Stimulated activated memory B cell treated with anti-CD40 and anti-IgM and Interleukin-4, amounts not matched to agents 10 μg/mL and 1 μg/mL and 100 μg/mL, for 72 hours (primary cell): ENCODE results near the gene ANLN.

Source experiments
- ATAC-seq: fragments of 150-1000 bp; cut with Tn5 transposase; 2 replicates; pipeline ENCODE4 v1.10.0; 2021
- H3K27ac Mint-ChIP-seq: one replicate; pipeline ENCODE4 v1.8.0; 2022; ENCODE audit warnings: mild to moderate bottlenecking, mixed read lengths
- H3K27me3 Mint-ChIP-seq: one replicate; pipeline ENCODE4 v1.8.0; 2022; ENCODE audit warnings: mixed read lengths
- H3K36me3 Mint-ChIP-seq: one replicate; pipeline ENCODE4 v1.8.0; 2022; ENCODE audit warnings: mixed read lengths
- H3K4me1 Mint-ChIP-seq: one replicate; pipeline ENCODE4 v1.8.0; 2022; ENCODE audit warnings: mixed read lengths
- H3K4me3 Mint-ChIP-seq: one replicate; pipeline ENCODE4 v1.8.0; 2022; ENCODE audit warnings: mild to moderate bottlenecking, moderate library complexity, mixed read lengths
- H3K9me3 Mint-ChIP-seq: one replicate; pipeline ENCODE4 v1.8.0; 2022; ENCODE audit warnings: mixed read lengths

Gene ANLN, protein sequence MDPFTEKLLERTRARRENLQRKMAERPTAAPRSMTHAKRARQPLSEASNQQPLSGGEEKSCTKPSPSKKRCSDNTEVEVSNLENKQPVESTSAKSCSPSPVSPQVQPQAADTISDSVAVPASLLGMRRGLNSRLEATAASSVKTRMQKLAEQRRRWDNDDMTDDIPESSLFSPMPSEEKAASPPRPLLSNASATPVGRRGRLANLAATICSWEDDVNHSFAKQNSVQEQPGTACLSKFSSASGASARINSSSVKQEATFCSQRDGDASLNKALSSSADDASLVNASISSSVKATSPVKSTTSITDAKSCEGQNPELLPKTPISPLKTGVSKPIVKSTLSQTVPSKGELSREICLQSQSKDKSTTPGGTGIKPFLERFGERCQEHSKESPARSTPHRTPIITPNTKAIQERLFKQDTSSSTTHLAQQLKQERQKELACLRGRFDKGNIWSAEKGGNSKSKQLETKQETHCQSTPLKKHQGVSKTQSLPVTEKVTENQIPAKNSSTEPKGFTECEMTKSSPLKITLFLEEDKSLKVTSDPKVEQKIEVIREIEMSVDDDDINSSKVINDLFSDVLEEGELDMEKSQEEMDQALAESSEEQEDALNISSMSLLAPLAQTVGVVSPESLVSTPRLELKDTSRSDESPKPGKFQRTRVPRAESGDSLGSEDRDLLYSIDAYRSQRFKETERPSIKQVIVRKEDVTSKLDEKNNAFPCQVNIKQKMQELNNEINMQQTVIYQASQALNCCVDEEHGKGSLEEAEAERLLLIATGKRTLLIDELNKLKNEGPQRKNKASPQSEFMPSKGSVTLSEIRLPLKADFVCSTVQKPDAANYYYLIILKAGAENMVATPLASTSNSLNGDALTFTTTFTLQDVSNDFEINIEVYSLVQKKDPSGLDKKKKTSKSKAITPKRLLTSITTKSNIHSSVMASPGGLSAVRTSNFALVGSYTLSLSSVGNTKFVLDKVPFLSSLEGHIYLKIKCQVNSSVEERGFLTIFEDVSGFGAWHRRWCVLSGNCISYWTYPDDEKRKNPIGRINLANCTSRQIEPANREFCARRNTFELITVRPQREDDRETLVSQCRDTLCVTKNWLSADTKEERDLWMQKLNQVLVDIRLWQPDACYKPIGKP

DNA sequence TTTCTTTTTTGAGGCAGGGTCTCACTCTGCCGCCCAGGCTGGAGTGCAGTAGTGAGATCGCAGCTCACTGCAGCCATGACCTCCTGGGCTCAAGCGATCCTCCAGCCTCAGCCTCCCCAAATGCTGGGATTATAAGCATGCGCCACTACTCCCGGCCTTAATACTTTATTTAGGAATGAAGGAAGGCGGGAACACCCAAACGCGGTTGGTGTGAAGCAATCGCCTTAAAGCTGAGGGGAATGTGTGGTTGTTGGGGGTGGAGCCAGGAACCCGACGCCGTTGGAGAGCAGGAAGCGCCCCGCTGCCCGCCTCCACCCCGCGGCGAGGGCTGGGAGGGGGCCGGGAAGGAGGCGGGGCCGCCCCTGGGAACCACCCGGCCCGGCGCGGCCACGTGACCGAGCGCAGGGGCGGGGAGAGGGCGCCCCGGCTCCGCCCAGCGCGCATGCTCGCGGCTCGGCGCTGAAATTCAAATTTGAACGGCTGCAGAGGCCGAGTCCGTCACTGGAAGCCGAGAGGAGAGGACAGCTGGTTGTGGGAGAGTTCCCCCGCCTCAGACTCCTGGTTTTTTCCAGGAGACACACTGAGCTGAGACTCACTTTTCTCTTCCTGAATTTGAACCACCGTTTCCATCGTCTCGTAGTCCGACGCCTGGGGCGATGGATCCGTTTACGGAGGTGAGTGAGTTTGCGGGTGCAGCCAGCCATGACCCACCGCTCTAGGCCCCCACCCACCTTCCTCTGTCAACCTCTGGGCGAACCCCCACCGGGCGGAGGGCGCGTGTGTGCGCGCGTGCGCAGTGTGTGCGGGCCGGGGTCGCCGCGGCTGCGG is at the start of gene ANLN:
ANLN (plus strand) TSS at position 492 of the 828 bp plus-strand sequence; CDS start at position 657, 165 bp downstream.
- no peaks in the 10 kb centered on the region for H3K9me3 Mint-ChIP-seq

DNA sequence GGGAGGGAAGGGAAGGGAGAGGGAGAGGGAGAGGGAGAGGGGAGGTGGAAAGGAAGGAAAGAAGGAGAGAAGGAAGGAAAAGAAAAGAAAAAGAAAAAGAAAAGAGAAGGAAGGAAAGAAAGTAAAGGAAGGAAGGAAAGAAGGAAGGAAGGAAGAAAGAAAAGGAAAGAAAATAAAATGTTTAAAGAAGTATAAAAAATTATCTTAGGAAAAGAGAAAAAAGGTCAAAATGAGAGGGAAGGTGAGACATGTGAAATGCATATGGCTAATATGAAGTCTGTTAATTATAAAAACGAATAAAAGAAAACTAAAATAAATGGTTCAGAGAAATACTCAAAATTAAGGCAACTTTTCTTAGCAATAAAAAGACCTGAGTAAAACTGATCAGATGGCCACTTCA is 46.1 kb upstream of the ANLN start:
- ATAC-seq: no peak
- Mint-ChIP-seq H3K27me3 (peaks cover 13% of the 10 kb centered on the region), H3K4me1 (no peaks in the 10 kb centered on the region), H3K27ac (no peak overlapping the region), H3K4me3 (no peak overlapping the region), H3K9me3 (no peaks in the 10 kb centered on the region), H3K36me3 (no peaks in the 10 kb centered on the region)

More for the DNA sequence above, at the start of gene ANLN:
- Mint-ChIP-seq H3K27me3 (peaks cover 8% of the 10 kb centered on the region), H3K4me3 (peak within 1 kb of the TSS; percentile 79), H3K36me3 (no peaks in the 10 kb centered on the region), H3K27ac (peak within 1 kb of the TSS; percentile 53), H3K4me1 (peaks cover 13% of the 10 kb centered on the region)
- peak; percentile 97 for ATAC-seq

DNA sequence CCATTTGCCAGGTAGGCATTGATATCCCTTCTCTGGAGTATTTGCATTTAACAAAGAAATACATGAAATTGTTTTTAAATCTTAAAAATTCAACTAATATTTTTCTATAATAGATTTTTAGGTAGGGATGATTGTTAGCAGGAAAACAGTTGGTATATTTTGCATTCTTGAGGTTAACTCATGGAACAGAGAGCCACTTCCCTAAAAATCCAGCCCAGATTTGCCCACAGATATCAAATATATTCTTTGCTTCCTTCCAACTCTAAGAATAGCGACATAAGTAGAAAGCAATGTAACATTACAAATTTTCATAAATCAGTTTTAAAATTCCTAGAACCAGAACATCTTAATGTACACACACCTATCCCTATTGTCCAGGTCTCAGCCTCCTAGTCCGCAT is 45.0 kb upstream of the ANLN start:
- H3K36me3 Mint-ChIP-seq: no peaks in the 10 kb centered on the region
- no peak overlapping the region for H3K27ac Mint-ChIP-seq
- no peaks in the 10 kb centered on the region for H3K9me3 Mint-ChIP-seq
- H3K4me3 Mint-ChIP-seq: no peak overlapping the region
- peaks cover 13% of the 10 kb centered on the region for H3K27me3 Mint-ChIP-seq
- H3K4me1 Mint-ChIP-seq: no peaks in the 10 kb centered on the region
- ATAC-seq: no peak

DNA sequence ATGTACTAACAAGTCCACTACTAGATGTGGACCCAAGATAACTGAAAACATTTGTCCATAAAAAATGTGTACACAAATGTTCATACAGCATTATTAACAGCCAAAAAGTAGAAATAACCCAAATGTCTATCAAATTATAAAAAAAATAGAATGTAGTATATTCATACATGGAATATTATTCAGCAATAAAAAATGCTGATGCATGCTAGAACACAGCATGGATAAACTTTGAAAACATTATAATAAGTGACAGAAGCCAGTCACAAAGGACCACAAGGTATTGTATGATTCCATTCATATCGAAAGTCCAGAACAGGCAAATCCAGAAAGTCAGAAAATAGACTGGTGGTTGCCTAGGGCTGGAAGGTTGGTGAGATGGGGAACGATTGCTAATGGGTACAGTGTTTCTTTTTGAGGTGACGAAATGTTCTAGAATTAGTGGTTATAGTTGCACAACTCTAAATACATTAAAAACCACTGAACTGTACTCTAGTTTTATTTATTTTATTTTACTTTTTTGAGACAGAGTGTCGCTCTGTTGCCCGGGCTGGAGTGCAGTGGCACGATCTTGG is 43.3 kb upstream of the ANLN start:
- Mint-ChIP-seq H3K4me3 (no peak overlapping the region), H3K36me3 (no peaks in the 10 kb centered on the region), H3K9me3 (no peaks in the 10 kb centered on the region), H3K4me1 (no peaks in the 10 kb centered on the region), H3K27ac (no peak overlapping the region), H3K27me3 (peaks cover 13% of the 10 kb centered on the region)
- ATAC-seq: no peak

DNA sequence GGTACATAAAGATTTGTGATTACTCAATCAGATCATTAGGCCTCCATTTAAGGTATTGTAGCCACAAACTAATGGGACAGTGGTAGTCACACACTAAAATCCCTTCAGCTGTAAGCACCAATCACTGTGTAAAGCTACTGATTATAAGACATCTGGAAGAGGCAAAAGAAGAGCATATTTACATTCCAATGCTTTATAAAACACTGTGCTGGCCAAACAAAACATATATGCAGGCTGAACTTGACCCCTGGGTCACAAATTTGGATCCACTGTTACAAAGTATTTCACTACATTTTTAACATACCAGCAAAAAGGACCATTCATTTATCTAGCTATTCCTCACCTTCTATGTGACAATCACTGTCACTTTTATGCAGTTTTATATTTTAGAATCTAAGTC is 41.4 kb upstream of the ANLN start:
- ATAC-seq: no peak
- Mint-ChIP-seq H3K4me3 (no peak overlapping the region), H3K27me3 (peaks cover 3% of the 10 kb centered on the region), H3K36me3 (no peaks in the 10 kb centered on the region), H3K27ac (no peak overlapping the region), H3K4me1 (no peaks in the 10 kb centered on the region), H3K9me3 (no peaks in the 10 kb centered on the region)

GRCh38 chr7:36348771-36349170 is 40.9 kb upstream of the ANLN start:
- Mint-ChIP-seq H3K4me1 (no peaks in the 10 kb centered on the region), H3K27ac (no peak overlapping the region), H3K27me3 (no peaks in the 10 kb centered on the region), H3K4me3 (no peak overlapping the region), H3K36me3 (no peaks in the 10 kb centered on the region), H3K9me3 (no peaks in the 10 kb centered on the region)
- no peak for ATAC-seq

GRCh38 chr7:36349626-36350025 is 40.0 kb upstream of the ANLN start:
- Mint-ChIP-seq H3K4me1 (no peaks in the 10 kb centered on the region), H3K4me3 (no peak overlapping the region), H3K36me3 (no peaks in the 10 kb centered on the region), H3K27ac (no peak overlapping the region), H3K27me3 (no peaks in the 10 kb centered on the region), H3K9me3 (no peaks in the 10 kb centered on the region)
- no peak for ATAC-seq

DNA sequence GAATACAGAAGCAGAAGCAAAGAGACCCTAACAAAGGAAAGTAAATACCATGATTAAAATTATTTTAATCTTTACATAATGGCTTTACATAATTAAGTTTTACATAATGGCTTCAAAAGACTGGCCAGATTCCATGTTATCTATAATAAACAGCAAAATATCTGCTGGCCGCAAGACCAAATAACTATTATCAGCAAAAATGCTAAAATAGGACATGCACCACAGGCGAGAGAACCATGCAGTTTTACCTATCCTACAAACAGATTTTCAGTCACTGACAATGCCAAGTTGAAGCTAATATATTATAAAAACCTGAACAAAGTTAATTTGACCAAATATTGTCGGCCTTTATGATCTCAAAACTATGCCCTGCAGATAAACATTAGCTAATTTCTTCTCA is 34.2 kb upstream of the ANLN start:
- no peak overlapping the region for H3K27ac Mint-ChIP-seq
- no peak overlapping the region for H3K4me3 Mint-ChIP-seq
- ATAC-seq: no peak
- no peaks in the 10 kb centered on the region for H3K9me3 Mint-ChIP-seq
- H3K36me3 Mint-ChIP-seq: no peaks in the 10 kb centered on the region
- H3K27me3 Mint-ChIP-seq: no peaks in the 10 kb centered on the region
- no peaks in the 10 kb centered on the region for H3K4me1 Mint-ChIP-seq

DNA sequence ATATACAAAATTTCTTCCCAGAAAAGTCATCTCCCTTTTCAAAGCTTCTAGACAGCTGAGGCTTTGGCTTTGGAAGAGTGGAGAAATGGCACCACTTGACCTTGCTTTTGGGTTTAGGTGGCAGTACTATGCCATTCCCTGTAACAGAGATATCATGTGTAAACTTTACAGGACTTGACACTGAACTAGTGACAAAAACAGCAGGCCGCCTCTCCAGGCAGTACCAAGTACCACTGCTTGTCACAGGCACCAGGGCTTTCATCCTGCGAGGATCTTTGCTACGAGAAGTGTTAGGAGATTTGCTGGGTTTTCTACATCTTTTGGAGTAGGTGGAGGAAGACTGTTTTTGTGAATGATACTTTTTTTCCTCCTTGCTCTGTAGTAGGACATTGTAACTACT is 32.6 kb upstream of the ANLN start:
- Mint-ChIP-seq H3K4me1 (no peaks in the 10 kb centered on the region), H3K27me3 (no peaks in the 10 kb centered on the region), H3K27ac (no peak overlapping the region), H3K36me3 (no peaks in the 10 kb centered on the region), H3K4me3 (no peak overlapping the region), H3K9me3 (no peaks in the 10 kb centered on the region)
- ATAC-seq: no peak

DNA sequence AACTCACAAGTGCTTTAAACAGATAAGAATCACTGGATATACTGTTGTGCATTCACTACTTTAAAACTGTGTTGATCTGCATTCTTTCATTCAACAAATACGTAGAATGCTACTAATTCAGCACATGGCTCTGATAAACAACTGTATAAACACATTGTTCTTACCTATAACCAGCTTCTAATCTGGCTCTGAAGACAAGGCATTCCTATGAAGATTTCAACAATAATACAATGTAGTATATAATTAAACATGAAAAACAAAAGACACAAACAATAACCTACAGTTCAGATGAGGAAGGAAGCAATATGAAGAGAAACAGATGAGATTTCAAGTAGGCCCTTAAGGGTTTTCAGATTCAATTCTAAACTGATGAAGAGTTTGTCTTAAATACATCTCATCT is 31.1 kb upstream of the ANLN start:
- H3K4me3 Mint-ChIP-seq: no peak overlapping the region
- no peaks in the 10 kb centered on the region for H3K27me3 Mint-ChIP-seq
- no peak overlapping the region for H3K27ac Mint-ChIP-seq
- no peaks in the 10 kb centered on the region for H3K9me3 Mint-ChIP-seq
- ATAC-seq: no peak
- no peaks in the 10 kb centered on the region for H3K36me3 Mint-ChIP-seq
- no peaks in the 10 kb centered on the region for H3K4me1 Mint-ChIP-seq

DNA sequence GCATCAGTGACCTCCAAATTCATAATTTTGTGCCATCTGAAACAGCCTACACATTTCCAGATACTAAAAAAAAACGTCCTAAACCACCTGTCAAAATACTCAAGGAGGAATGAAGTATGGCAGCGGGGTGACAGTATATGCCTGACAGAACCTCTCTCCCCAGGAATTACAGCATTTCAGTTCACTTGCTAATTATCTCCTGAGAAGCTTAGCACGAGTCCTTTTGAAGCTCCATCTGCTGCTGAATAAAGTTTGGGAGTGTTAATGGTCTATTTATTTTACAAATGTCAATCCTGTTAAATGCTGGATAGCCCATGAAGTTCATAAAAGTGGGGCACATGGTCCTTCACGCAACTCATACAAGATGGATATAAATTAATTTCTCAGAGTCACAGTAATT is 29.4 kb upstream of the ANLN start:
- Mint-ChIP-seq H3K27me3 (no peaks in the 10 kb centered on the region), H3K4me3 (no peak overlapping the region), H3K9me3 (no peaks in the 10 kb centered on the region), H3K4me1 (no peaks in the 10 kb centered on the region), H3K27ac (no peak overlapping the region), H3K36me3 (no peaks in the 10 kb centered on the region)
- ATAC-seq: no peak

GRCh38 chr7:36361227-36361626 is 28.4 kb upstream of the ANLN start:
- H3K36me3 Mint-ChIP-seq: no peaks in the 10 kb centered on the region
- H3K4me3 Mint-ChIP-seq: no peak overlapping the region
- no peak for ATAC-seq

GRCh38 chr7:36363515-36363914 is 26.1 kb upstream of the ANLN start:
- no peaks in the 10 kb centered on the region for H3K27me3 Mint-ChIP-seq
- no peak overlapping the region for H3K4me3 Mint-ChIP-seq
- H3K27ac Mint-ChIP-seq: no peak overlapping the region
- no peaks in the 10 kb centered on the region for H3K4me1 Mint-ChIP-seq
- no peaks in the 10 kb centered on the region for H3K36me3 Mint-ChIP-seq
- no peaks in the 10 kb centered on the region for H3K9me3 Mint-ChIP-seq
- no peak for ATAC-seq

More at GRCh38 chr7:36361227-36361626, 28.4 kb upstream of the ANLN start:
- Mint-ChIP-seq H3K4me1 (no peaks in the 10 kb centered on the region), H3K9me3 (no peaks in the 10 kb centered on the region), H3K27me3 (no peaks in the 10 kb centered on the region), H3K27ac (no peak overlapping the region)

- Mint-ChIP-seq H3K27ac (no peak overlapping the region), H3K4me1 (no peaks in the 10 kb centered on the region)
- no peak for ATAC-seq
Observed at GRCh38 chr7:36366005-36366717, 23.5 kb upstream of the ANLN start.

More at GRCh38 chr7:36366005-36366717, 23.5 kb upstream of the ANLN start:
- Mint-ChIP-seq H3K36me3 (no peaks in the 10 kb centered on the region), H3K27me3 (no peaks in the 10 kb centered on the region), H3K4me3 (peak overlapping the region; percentile 90), H3K9me3 (no peaks in the 10 kb centered on the region)
